PC-9 (cell line): ENCODE data around the gene HLA-DOA.

ENCODE experiments used
- CTCF ChIP-seq: fragments of 200-600 bp; sonication (generic); conservative IDR thresholded peaks from 2 replicates; pipeline ENCODE4 v1.6.1; 2017; ENCODE audit warnings: mixed run types, antibody characterized with exemption, mild to moderate bottlenecking, moderate library complexity
- EZH2 ChIP-seq: fragments of 200-600 bp; sonication (generic); IDR thresholded peaks from 2 replicates; pipeline ENCODE4 v1.8.0; 2017; ENCODE audit warnings: antibody characterized with exemption, low read depth

- TF ChIP-seq CTCF, result no peak
- no peak for TF ChIP-seq EZH2
These were observed 38.2 kb downstream of the HLA-DOA start for GRCh38 chr6:32971242-32971580.
